CD4-positive, alpha-beta T cell treated with Interleukin-17A for 4 hours (primary cell): ENCODE data around the gene ZMYM2.
"Not testable (repeated sequence)": the region's sequence is repeated elsewhere in the genome, so short reads cannot be mapped to it uniquely, and the experiment has no call there.

Experiments used
- DNase-seq: peaks from one replicate; pipeline ENCODE4 v3.0.0-alpha.2; 2020; ENCODE audit warnings: mixed read lengths

Gene ZMYM2

GRCh38 chr13:19984430-19985218 lies 26.1 kb downstream of the ZMYM2 start:
- no peak for DNase-seq

GRCh38 chr13:19985219-19985556 lies 26.7 kb downstream of the ZMYM2 start:
- no peak for DNase-seq

GRCh38 chr13:19991531-19991930 lies 33.0 kb downstream of the ZMYM2 start:
- no peak for DNase-seq

- no peak for DNase-seq
Observed at GRCh38 chr13:19993024-19993423, 34.5 kb downstream of the ZMYM2 start.

GRCh38 chr13:19998960-19999359 lies 40.4 kb downstream of the ZMYM2 start:
- no peak for DNase-seq

GRCh38 chr13:20000062-20000552 lies 41.6 kb downstream of the ZMYM2 start:
- no peak for DNase-seq

GRCh38 chr13:20001366-20002190 lies 43.1 kb downstream of the ZMYM2 start:
- DNase-seq: no peak

- no peak for DNase-seq
Observed at GRCh38 chr13:20002787-20003186, 44.3 kb downstream of the ZMYM2 start.

GRCh38 chr13:20006206-20006605 lies 47.7 kb downstream of the ZMYM2 start:
- DNase-seq: no peak

GRCh38 chr13:20015763-20016162 lies 57.2 kb downstream of the ZMYM2 start:
- no peak for DNase-seq

GRCh38 chr13:20016649-20017364 lies 58.3 kb downstream of the ZMYM2 start:
- DNase-seq: no peak

- DNase-seq: no peak
Observed at GRCh38 chr13:20017365-20017711, 58.8 kb downstream of the ZMYM2 start.

GRCh38 chr13:20019043-20019442 lies 60.5 kb downstream of the ZMYM2 start:
- DNase-seq: no peak

GRCh38 chr13:20024702-20025101 lies 66.2 kb downstream of the ZMYM2 start:
- no peak for DNase-seq

- no peak for DNase-seq
Observed at GRCh38 chr13:20028953-20029352, 70.4 kb downstream of the ZMYM2 start.

- DNase-seq: no peak
Observed at GRCh38 chr13:20033486-20033885, 75.0 kb downstream of the ZMYM2 start.

GRCh38 chr13:20035130-20035529 lies 76.6 kb downstream of the ZMYM2 start:
- DNase-seq: no peak

- no peak for DNase-seq
Observed at GRCh38 chr13:20037908-20038307, 79.4 kb downstream of the ZMYM2 start.

GRCh38 chr13:20042603-20043002 lies 84.1 kb downstream of the ZMYM2 start:
- not testable (repeated sequence) for DNase-seq

- DNase-seq: no peak
Observed at GRCh38 chr13:20043207-20043925, 84.8 kb downstream of the ZMYM2 start.

- DNase-seq: no peak
Observed at GRCh38 chr13:20044086-20044485, 85.6 kb downstream of the ZMYM2 start.

GRCh38 chr13:20045950-20046548 lies 87.5 kb downstream of the ZMYM2 start:
- no peak for DNase-seq
